ENCODE data around the gene TGFBR3.

The TGFBR3 gene

GRCh38 chr1:91844862-91845528 lies 41.0 kb downstream of the TGFBR3 start:
- H3F3A ChIP-seq (ENCODE audit: insufficient read depth, low read length): no peaks in the 10 kb centered on the region
- no peak overlapping the region for H2AFZ ChIP-seq (ENCODE audit: low read length)
- H3K27ac ChIP-seq (ENCODE audit: low read depth, low read length, poor library complexity, severe bottlenecking): no peak overlapping the region
- no peak overlapping the region for H3K4me2 ChIP-seq (ENCODE audit: low read length)
- H4K20me1 ChIP-seq (ENCODE audit: insufficient read depth, low read length): no peaks in the 10 kb centered on the region
- TF ChIP-seq CTCF (IDR thresholded peaks at IDR 0.05; ENCODE audit: low read length): no peak
- TF ChIP-seq EZH2 (IDR thresholded peaks at IDR 0.05; ENCODE audit: borderline replicate concordance, low read length): no peak
- no peak overlapping the region for H3K9ac ChIP-seq (ENCODE audit: low read length)
- no peaks in the 10 kb centered on the region; the same call in 1 of the 2 replicates for H3K27me3 ChIP-seq (ENCODE audit: insufficient read depth, low read length)
- no peaks in the 10 kb centered on the region for H3K36me3 ChIP-seq (ENCODE audit: insufficient read depth, low read length)
- H3K4me1 ChIP-seq (ENCODE audit: insufficient read depth, low read length, severe bottlenecking): no peaks in the 10 kb centered on the region
- no peaks in the 10 kb centered on the region for H3K79me2 ChIP-seq (ENCODE audit: insufficient read depth, low read length)
- no peak overlapping the region for H3K4me3 ChIP-seq (ENCODE audit: low read depth, low read length, poor library complexity, severe bottlenecking)
- no peaks in the 10 kb centered on the region for H3K9me3 ChIP-seq (ENCODE audit: low read length)
- H3K9me2 ChIP-seq (ENCODE audit: low read depth, low read length): no peaks in the 10 kb centered on the region

GRCh38 chr1:91843843-91844242 lies 42.1 kb downstream of the TGFBR3 start:
- TF ChIP-seq CTCF (IDR thresholded peaks at IDR 0.05; ENCODE audit: low read length) (no peak), EZH2 (IDR thresholded peaks at IDR 0.05; ENCODE audit: borderline replicate concordance, low read length) (no peak)
- Histone ChIP-seq H4K20me1 (ENCODE audit: insufficient read depth, low read length) (no peaks in the 10 kb centered on the region), H3F3A (ENCODE audit: insufficient read depth, low read length) (no peaks in the 10 kb centered on the region), H3K79me2 (ENCODE audit: insufficient read depth, low read length) (no peaks in the 10 kb centered on the region), H3K9me2 (ENCODE audit: low read depth, low read length) (no peaks in the 10 kb centered on the region), H2AFZ (ENCODE audit: low read length) (no peak overlapping the region), H3K27ac (ENCODE audit: low read depth, low read length, poor library complexity, severe bottlenecking) (no peak overlapping the region), H3K36me3 (ENCODE audit: insufficient read depth, low read length) (no peaks in the 10 kb centered on the region), H3K27me3 (ENCODE audit: insufficient read depth, low read length) (no peaks in the 10 kb centered on the region; the same call in 1 of the 2 replicates), H3K4me2 (ENCODE audit: low read length) (no peak overlapping the region), H3K9ac (ENCODE audit: low read length) (no peak overlapping the region), H3K9me3 (ENCODE audit: low read length) (no peaks in the 10 kb centered on the region), H3K4me1 (ENCODE audit: insufficient read depth, low read length, severe bottlenecking) (no peaks in the 10 kb centered on the region), H3K4me3 (ENCODE audit: low read depth, low read length, poor library complexity, severe bottlenecking) (no peak overlapping the region)

- Histone ChIP-seq H3F3A (ENCODE audit: insufficient read depth, low read length) (no peaks in the 10 kb centered on the region), H3K27me3 (ENCODE audit: insufficient read depth, low read length) (no peaks in the 10 kb centered on the region; the same call in 1 of the 2 replicates), H3K27ac (ENCODE audit: low read depth, low read length, poor library complexity, severe bottlenecking) (no peak overlapping the region), H3K36me3 (ENCODE audit: insufficient read depth, low read length) (no peaks in the 10 kb centered on the region), H3K4me2 (ENCODE audit: low read length) (no peak overlapping the region), H3K9me3 (ENCODE audit: low read length) (no peaks in the 10 kb centered on the region), H2AFZ (ENCODE audit: low read length) (no peak overlapping the region), H3K4me1 (ENCODE audit: insufficient read depth, low read length, severe bottlenecking) (no peaks in the 10 kb centered on the region), H3K79me2 (ENCODE audit: insufficient read depth, low read length) (no peaks in the 10 kb centered on the region), H3K9me2 (ENCODE audit: low read depth, low read length) (no peaks in the 10 kb centered on the region), H3K9ac (ENCODE audit: low read length) (no peak overlapping the region), H3K4me3 (ENCODE audit: low read depth, low read length, poor library complexity, severe bottlenecking) (no peak overlapping the region), H4K20me1 (ENCODE audit: insufficient read depth, low read length) (no peaks in the 10 kb centered on the region)
- TF ChIP-seq CTCF (IDR thresholded peaks at IDR 0.05; ENCODE audit: low read length) (no peak), EZH2 (IDR thresholded peaks at IDR 0.05; ENCODE audit: borderline replicate concordance, low read length) (no peak)
These were observed 43.4 kb downstream of the TGFBR3 start for GRCh38 chr1:91842563-91842962.
